Activated T-cell treated with anti-CD3 and anti-CD28 coated beads, Interleukin-2, amount 50 U/mL, for 24 hours (primary cell): ENCODE measurements around the gene C2orf49.
"Not testable (repeated sequence)": the region's sequence is repeated elsewhere in the genome, so short reads cannot be mapped to it uniquely, and the experiment has no call there.

Experiments used
- DNase-seq: peaks from one replicate; pipeline ENCODE4 v3.0.0-alpha.2; 2020
- H3K27ac Mint-ChIP-seq: 2 replicates; pipeline ENCODE4 v1.8.0; 2020; ENCODE audit warnings: mild to moderate bottlenecking, mixed read lengths
- H3K27me3 Mint-ChIP-seq: 2 replicates; pipeline ENCODE4 v1.8.0; 2020; ENCODE audit warnings: mixed read lengths
- H3K36me3 Mint-ChIP-seq: 2 replicates; pipeline ENCODE4 v1.8.0; 2020; ENCODE audit warnings: low read depth, mixed read lengths
- H3K4me1 Mint-ChIP-seq: 2 replicates; pipeline ENCODE4 v1.8.0; 2020; ENCODE audit warnings: low read depth, mixed read lengths
- H3K4me3 Mint-ChIP-seq: 2 replicates; pipeline ENCODE4 v1.8.0; 2020; ENCODE audit warnings: mild to moderate bottlenecking, moderate library complexity, mixed read lengths
- H3K9me3 Mint-ChIP-seq: 2 replicates; pipeline ENCODE4 v1.8.0; 2020; ENCODE audit warnings: mixed read lengths

The C2orf49 gene

DNA sequence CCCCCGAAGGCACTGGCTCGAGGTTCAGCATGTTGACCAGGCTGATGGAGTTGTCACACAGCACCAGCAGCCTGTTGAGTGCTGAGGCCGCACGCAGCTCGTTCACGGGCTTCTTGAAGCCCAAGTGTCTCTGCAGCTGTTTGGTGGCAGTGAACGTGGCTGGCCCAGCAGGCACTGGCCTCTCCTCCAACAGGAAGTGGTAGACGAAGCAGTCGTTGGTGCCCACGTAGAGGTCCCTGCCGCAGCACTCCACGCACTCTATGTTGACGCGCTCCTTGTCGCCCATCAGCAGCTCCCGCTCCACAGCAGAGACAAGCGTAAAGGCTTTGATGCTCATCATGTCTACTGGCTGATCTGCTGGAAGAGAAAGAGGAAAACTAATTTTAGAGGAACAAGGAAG, 29.4 kb upstream of the C2orf49 start:
- no peaks in the 10 kb centered on the region for H3K9me3 Mint-ChIP-seq
- DNase-seq, result no peak
- no peaks in the 10 kb centered on the region for H3K27me3 Mint-ChIP-seq
- H3K4me3 Mint-ChIP-seq, result no peak overlapping the region
- peaks cover 63% of the 10 kb centered on the region for H3K36me3 Mint-ChIP-seq
- no peak overlapping the region for H3K27ac Mint-ChIP-seq
- peaks cover 37% of the 10 kb centered on the region for H3K4me1 Mint-ChIP-seq

DNA sequence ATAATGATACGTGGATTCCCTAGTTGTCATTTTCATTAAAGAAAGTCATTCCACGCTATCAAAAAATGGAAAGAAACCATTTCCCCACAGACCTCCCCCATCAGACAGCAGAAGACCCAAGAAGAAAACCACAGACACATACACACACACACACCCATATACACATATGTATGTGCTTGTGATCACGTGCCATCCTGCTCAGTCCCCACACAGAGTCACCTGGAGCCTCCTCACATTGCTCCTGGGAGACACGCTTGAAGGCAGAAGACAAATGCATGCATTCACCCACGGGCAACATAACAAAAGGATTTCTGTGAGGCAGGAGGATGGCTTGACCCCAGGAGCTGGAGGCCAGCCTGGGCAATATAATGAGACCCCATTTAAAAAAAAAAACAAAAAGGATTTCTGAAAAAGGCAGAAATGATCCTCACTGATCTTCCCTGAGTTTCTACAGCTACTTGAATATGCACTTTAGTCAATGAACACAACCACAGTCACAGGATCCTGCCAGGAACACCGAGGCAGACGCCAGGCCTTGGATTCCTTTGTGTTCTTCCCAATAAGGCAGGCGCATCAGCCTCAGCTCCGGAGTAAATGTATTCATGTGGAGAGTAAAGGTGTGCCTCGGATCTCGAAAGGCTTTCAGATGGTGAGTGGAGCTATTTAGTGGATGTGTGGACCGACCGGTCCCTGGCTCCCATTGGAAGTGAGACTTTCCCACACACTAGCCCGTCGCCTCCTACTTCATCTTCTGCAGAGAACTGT, 28.8 kb upstream of the C2orf49 start:
- DNase-seq, result no peak
- H3K4me1 Mint-ChIP-seq, result peaks cover 35% of the 10 kb centered on the region

DNA sequence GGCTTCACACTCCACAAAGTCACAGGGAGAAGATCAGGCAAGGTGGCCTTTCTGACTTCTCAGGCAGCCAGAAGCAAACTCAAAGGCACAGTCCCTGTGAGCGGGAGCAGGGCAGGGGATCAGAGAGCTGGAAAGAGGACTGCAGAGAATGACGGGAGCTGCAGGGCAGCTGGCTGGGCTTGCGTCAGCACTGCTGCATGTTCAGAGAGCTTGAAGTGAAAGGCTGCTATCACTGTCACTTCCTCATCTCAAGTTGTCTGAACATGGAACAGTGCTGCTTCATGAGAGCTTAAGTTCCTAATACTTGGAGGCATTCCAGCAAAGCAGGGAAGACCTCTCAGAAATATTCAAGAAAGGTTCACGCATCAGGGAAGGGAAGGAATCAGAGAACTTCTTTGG, 28.2 kb upstream of the C2orf49 start:
- no peaks in the 10 kb centered on the region for H3K9me3 Mint-ChIP-seq
- H3K4me1 Mint-ChIP-seq, result peaks cover 37% of the 10 kb centered on the region
- H3K36me3 Mint-ChIP-seq, result peaks cover 55% of the 10 kb centered on the region
- no peak overlapping the region for H3K4me3 Mint-ChIP-seq
- H3K27me3 Mint-ChIP-seq, result no peaks in the 10 kb centered on the region
- no peak overlapping the region for H3K27ac Mint-ChIP-seq
- no peak for DNase-seq

More for the DNA sequence above, 28.8 kb upstream of the C2orf49 start:
- Mint-ChIP-seq H3K27me3 (no peaks in the 10 kb centered on the region), H3K36me3 (peaks cover 57% of the 10 kb centered on the region), H3K9me3 (no peaks in the 10 kb centered on the region), H3K4me3 (no peak overlapping the region), H3K27ac (no peak overlapping the region)

DNA sequence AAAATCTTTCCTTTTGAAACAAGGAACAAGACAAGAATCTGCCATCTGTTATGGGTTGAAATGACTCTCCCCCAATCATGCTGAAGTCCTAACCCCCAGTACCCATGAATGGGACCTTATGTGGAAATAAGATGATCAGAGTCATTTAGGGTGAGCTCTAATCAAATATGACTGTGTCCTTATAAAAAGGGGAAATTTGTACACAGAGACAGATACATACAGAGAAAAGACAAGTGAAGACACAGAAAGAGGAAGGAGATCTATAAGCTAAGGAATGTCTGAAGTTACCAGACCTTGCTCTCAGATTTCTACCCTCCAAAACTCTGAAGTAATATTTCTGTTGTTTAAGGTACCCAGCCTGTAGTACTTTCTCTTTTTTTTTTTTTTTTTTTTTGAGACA, 23.5 kb upstream of the C2orf49 start:
- no peaks in the 10 kb centered on the region for H3K9me3 Mint-ChIP-seq
- H3K27me3 Mint-ChIP-seq, result no peaks in the 10 kb centered on the region
- H3K4me1 Mint-ChIP-seq, result peaks cover 50% of the 10 kb centered on the region
- no peak overlapping the region for H3K27ac Mint-ChIP-seq
- peaks cover 20% of the 10 kb centered on the region for H3K36me3 Mint-ChIP-seq
- H3K4me3 Mint-ChIP-seq, result no peak overlapping the region
- DNase-seq, result no peak

DNA sequence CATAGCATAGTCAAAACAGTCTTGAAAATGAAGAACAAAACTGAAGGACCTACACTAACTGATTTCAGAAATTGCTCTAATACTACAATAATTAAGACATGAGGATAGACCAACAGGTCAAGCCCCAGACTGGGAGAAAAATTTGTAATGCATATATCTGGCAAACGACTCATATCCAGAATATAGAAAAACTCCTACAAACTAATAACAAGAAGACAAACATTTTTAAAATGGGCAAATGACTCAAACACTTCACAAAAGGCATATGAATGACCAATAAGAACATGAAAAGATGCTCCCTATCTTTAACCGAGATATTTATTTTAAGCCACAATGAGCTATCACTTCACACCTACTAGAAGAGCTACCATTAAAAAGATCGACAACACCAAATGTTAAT, 22.0 kb upstream of the C2orf49 start:
- Mint-ChIP-seq H3K27me3 (no peaks in the 10 kb centered on the region), H3K27ac (peak overlapping the region; percentile 14), H3K36me3 (peaks cover 13% of the 10 kb centered on the region), H3K9me3 (no peaks in the 10 kb centered on the region), H3K4me1 (peaks cover 51% of the 10 kb centered on the region), H3K4me3 (no peak overlapping the region)
- DNase-seq, result no peak

DNA sequence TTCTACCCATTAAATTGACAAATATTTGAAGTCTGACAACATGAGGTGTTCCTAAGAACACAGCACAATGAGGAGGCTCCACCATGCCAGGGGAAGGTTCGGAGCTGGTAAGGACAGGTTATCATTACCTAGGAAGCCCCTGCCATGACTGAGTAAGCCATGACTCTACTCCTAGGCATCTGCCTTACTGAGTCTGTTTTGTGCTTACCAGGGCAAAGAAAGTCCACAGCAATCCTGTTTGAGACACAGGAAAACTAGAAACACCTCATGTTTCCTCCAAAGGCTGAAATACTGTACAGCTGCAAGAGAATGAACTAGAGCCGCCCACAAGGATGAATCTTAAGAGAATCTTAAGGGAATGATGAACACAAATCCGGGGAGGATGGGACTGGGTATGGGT, 19.4 kb upstream of the C2orf49 start:
- no peak for DNase-seq
- H3K4me1 Mint-ChIP-seq, result peaks cover 54% of the 10 kb centered on the region
- no peaks in the 10 kb centered on the region for H3K27me3 Mint-ChIP-seq
- no peak overlapping the region for H3K4me3 Mint-ChIP-seq
- H3K36me3 Mint-ChIP-seq, result peaks cover 15% of the 10 kb centered on the region
- H3K27ac Mint-ChIP-seq, result no peak overlapping the region
- H3K9me3 Mint-ChIP-seq, result no peaks in the 10 kb centered on the region

DNA sequence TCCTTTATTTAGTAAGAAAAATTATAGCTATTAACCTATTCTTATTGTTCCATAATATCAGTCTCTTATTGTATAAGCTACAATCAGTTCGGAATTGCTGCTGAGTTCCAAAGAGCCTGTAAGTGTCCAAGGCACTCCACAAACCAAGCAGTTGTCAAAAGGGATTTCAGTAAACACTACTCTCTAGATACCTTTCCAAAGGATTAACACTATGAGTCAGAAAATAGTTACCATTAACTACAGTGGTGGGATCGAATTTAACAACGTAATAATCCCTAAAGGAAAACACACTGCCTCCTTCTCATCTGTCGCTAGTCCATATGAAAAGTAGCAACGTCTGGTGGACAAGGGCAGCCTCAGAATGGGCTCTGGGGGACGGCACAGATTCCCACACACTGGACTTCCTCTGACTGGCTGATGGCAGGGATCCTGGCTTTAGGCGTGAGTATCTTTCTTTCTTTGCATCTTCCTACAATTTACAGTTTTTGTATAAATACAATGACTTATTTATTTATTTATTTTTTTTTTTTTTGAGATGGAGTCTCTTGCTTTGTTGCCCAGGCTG, 16.6 kb upstream of the C2orf49 start:
- Mint-ChIP-seq H3K36me3 (peaks cover 39% of the 10 kb centered on the region), H3K27me3 (no peaks in the 10 kb centered on the region), H3K27ac (no peak overlapping the region), H3K4me3 (no peak overlapping the region), H3K4me1 (peaks cover 64% of the 10 kb centered on the region), H3K9me3 (no peaks in the 10 kb centered on the region)
- DNase-seq, result no peak

DNA sequence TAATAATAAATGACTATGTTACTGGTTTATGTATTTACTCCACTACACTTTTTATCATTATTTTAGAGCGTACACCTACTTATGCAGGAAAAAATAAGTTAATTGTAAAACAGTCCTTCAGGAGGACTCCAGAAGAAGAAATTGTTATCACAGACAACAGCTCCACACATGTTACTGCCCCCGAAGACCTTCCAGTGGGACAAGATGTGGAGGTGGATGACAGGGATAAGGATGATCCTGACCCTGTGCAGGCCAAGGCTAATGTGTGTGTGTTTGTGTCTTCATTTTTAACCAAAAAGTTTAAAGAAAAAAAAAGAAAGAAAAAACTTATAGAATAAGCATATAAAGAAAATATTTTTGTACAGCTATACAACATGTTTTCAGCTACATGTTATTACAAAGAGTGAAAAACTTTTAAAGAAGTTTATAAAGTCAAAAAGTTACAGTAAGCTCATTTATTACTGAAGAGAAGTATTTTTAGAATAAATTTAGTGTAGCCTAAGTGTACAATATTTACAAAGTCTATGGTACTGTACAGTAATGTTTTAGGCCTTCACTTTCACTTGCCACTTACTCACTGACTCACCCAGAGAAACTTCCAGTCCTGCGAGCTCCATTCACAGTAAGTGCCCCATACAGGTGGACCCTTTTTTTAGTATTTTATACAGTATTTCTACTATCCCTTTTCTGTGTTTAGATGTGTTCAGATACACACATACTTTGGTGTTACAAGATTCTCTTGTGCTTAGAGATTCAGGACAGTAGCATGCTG, 15.3 kb upstream of the C2orf49 start:
- H3K4me3 Mint-ChIP-seq, result no peak overlapping the region
- no peak for DNase-seq
- peaks cover 67% of the 10 kb centered on the region for H3K4me1 Mint-ChIP-seq
- H3K27ac Mint-ChIP-seq, result peak overlapping the region; percentile 68
- H3K9me3 Mint-ChIP-seq, result no peaks in the 10 kb centered on the region
- H3K27me3 Mint-ChIP-seq, result no peaks in the 10 kb centered on the region
- peaks cover 47% of the 10 kb centered on the region for H3K36me3 Mint-ChIP-seq

DNA sequence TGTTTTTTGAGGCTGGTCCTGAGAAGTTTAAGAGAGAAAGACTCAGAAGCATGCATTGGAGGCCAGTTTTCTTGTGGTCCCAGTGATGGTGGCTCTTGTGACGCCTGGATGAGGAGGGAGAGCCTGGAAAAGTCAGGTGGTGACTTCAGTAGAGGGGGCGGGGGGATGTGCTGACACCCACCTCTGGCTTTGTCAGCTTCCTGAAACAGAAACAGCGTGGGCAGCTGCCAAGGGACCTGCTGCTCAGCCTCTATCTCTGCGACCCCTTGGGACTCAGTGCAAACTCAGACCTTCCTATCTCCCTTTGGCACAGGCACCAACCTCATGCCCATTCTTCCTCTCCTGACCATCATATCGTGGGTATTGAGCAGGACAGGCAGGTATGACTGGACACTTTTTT, 14.2 kb upstream of the C2orf49 start:
- no peak for DNase-seq
- peaks cover 44% of the 10 kb centered on the region for H3K36me3 Mint-ChIP-seq
- H3K9me3 Mint-ChIP-seq, result no peaks in the 10 kb centered on the region
- peak overlapping the region; percentile 68 for H3K27ac Mint-ChIP-seq
- no peaks in the 10 kb centered on the region for H3K27me3 Mint-ChIP-seq
- no peak overlapping the region for H3K4me3 Mint-ChIP-seq
- peaks cover 68% of the 10 kb centered on the region for H3K4me1 Mint-ChIP-seq

DNA sequence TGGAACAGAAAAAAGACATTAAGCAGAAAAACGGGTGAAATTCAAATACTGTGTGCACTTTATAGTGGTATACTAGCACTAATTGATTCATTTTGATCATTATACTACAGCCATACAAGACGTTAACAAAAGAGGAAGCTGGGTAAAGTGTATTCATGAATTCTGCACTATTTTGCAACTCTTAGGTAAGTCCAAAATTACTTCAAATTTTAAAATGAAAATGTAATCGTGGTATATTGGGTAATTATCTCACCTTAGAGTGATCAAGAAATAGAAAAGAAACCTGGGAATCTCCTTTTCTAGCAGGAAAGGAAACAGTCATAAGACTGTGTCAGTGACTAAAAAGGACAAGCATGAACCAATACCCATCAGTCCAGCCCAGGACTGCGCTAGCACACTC, 13.2 kb upstream of the C2orf49 start:
- Mint-ChIP-seq H3K27ac (peak overlapping the region; percentile 64), H3K9me3 (no peaks in the 10 kb centered on the region), H3K27me3 (no peaks in the 10 kb centered on the region), H3K36me3 (peaks cover 53% of the 10 kb centered on the region), H3K4me1 (peaks cover 71% of the 10 kb centered on the region), H3K4me3 (no peak overlapping the region)
- DNase-seq, result no peak

DNA sequence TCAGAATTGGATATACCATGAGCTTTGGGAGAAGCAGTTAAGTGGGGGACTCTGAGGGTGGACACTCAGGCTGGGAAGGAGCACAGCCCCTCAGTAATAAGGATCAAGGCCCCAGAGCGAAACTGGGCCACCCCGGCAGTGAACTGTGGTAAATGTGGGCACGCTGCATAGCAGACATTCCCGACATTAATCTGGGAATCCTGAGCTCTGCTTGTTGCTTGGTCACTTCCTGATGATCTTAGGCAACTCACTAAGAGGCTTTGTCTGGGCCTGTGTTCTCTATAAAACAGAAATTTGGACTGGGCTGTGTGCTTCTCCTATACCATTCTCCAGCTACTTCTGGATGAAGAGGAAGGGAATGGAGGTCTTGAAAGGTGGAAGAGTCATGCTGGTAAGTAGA, 12.6 kb upstream of the C2orf49 start:
- no peak overlapping the region for H3K4me3 Mint-ChIP-seq
- H3K36me3 Mint-ChIP-seq, result peaks cover 55% of the 10 kb centered on the region
- DNase-seq, result no peak
- H3K27me3 Mint-ChIP-seq, result no peaks in the 10 kb centered on the region
- H3K4me1 Mint-ChIP-seq, result peaks cover 72% of the 10 kb centered on the region
- peak overlapping the region; percentile 33 for H3K27ac Mint-ChIP-seq
- no peaks in the 10 kb centered on the region for H3K9me3 Mint-ChIP-seq

DNA sequence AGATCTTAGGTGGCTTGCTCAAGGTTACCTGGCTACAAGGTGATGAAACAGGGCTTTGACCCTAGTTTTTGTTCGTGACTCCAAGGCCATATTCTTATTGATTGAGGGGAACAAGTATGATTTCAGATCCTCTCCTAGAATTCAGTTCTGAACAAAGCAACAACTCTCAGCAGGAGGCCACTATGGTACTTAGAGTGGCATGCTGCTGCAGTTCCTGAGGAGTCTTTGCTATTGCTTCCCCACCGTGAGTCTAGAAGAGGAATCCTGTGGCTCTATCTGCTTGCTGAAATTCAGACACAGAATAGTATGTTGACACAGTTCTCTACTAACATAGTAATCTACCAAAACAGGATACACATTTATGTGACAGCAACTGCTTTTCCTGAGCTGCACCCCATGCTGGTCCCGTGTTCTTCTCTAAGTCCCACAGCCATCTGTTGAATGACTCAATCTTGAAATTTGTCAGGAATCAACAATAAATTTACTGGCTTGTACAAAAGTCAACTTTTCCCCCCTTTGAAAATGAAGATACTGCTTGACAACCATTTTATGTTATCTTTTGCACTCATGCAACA, 11.9 kb upstream of the C2orf49 start:
- H3K9me3 Mint-ChIP-seq, result no peaks in the 10 kb centered on the region

DNA sequence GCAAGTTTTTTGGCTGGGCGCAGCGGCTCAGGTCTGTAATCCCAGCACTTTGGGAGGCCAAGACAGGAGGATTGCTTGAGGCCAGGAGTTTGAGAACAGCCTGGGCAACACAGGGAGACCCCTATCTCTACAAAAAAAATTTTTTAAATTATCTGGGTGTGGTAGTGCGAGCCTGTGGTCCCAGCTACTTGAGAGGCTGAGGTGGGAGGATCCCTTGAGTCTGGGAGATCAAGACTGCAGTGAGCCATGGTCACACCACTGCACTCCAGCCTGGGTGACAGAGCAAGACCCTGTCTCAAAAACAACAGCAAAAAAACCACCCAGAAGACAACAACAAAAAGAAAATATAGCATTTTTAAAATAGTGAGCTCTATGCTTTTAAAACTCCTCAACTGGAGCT, 10.1 kb upstream of the C2orf49 start:
- not testable (repeated sequence) for DNase-seq, H3K4me3 Mint-ChIP-seq

More for the DNA sequence above, 11.9 kb upstream of the C2orf49 start:
- no peaks in the 10 kb centered on the region for H3K27me3 Mint-ChIP-seq
- no peak for DNase-seq
- H3K36me3 Mint-ChIP-seq, result peaks cover 56% of the 10 kb centered on the region
- H3K27ac Mint-ChIP-seq, result peak overlapping the region; percentile 55
- peaks cover 72% of the 10 kb centered on the region for H3K4me1 Mint-ChIP-seq
- H3K4me3 Mint-ChIP-seq, result no peak overlapping the region

DNA sequence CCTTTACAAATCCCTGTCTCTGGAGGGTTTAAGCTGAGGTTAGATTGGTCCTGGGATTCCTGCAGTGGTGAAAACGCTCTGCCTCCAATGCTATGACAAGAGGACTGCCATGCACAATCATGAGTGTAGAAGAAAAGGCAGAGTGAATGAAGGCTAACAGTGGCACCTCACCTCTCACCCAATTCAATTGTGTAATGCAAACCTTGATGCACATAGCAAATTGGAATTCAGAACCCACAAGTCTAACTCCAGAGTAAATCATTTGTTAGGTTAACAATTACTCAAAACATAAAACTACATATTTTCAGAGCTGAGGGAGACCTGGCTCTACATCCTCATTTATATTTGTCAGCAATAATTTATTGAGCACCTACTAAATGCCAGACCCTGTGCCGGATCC, 9.7 kb upstream of the C2orf49 start:
- H3K27me3 Mint-ChIP-seq, result no peaks in the 10 kb centered on the region
- H3K27ac Mint-ChIP-seq, result peak overlapping the region; percentile 89
- peaks cover 69% of the 10 kb centered on the region for H3K4me1 Mint-ChIP-seq
- H3K9me3 Mint-ChIP-seq, result no peaks in the 10 kb centered on the region
- H3K4me3 Mint-ChIP-seq, result peak overlapping the region; percentile 90
- no peak for DNase-seq
- peaks cover 52% of the 10 kb centered on the region for H3K36me3 Mint-ChIP-seq

More for the DNA sequence above, 10.1 kb upstream of the C2orf49 start:
- not testable (repeated sequence) for H3K27me3 Mint-ChIP-seq, H3K9me3 Mint-ChIP-seq
- Mint-ChIP-seq H3K4me1 (peaks cover 73% of the 10 kb centered on the region), H3K36me3 (peaks cover 56% of the 10 kb centered on the region), H3K27ac (peak overlapping the region; percentile 33)
